HCEC 1CT (cell line): Measurements from ENCODE around the gene FAM3B.
"Not testable (repeated sequence)": the region's sequence is repeated elsewhere in the genome, so short reads cannot be mapped to it uniquely, and the experiment has no call there.

Source experiments
- DNase-seq: peaks from one replicate; pipeline ENCODE4 v3.0.0-alpha.2; 2017

Gene FAM3B

DNA sequence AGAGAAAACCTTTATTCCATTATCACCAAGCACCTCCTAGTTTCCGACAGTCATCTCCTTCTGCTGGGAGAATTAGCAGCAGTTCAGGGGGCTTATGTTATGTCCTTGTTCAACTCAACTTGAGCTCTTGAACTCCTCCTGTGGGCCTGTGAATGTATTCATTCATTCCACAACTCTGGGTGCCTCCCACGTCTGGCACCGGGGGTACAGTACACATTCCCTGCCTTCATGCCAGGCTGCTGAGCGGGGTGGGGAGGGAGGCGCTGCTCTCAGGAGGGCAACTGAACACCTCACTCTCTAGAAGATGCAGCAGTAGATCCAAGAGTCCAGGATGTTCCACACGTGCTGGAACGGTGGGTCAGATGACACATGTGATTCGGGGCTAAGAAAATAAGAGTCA, 40.9 kb downstream of the FAM3B start:
- DNase-seq = no peak

DNA sequence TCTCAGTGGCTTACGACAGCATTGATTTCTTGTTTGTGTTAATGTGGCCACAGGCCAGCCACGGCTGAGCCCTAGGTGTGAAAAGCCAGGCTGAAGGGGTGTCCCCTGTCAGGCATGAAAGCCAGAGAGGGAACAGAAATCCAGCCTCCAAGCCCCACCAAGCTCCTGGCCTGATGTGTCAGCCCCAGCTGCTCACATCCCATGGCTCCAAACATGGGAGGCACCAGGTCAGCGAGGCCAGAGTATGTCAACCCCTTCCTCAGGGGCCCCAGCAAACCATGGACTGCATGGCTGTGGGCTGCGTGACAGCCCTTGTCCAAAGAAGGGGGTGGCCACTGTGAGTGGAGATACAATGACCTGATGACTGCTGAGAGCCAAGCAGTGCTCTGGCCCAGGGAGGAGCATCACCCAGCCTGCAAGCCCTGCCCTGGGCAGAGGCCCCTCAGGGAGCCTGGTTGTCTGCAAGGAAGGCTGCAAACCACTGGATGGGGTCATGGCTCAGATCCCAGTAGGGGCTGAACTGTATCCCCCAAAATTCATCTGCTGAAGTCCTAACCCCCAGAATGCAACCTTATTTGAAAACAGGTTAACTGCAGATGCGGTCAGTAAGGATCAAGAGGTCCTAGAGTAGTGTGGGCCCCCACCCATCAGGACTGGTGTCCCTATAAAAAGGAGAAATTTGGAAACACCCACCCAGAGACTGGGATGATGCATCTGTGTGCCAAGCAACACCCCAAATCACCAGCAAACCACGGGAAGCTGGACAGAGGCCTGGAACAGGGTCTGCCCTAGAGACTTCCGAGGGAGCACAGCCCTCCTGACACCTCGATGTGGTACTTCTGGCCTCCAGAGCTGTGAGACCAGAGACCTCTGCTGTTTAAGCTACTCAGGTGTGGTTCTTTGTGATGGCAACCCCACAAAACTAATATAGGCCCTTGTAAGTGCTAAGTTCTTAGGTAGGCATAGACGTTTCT, 41.9 kb downstream of the FAM3B start:
- no peak for DNase-seq

DNA sequence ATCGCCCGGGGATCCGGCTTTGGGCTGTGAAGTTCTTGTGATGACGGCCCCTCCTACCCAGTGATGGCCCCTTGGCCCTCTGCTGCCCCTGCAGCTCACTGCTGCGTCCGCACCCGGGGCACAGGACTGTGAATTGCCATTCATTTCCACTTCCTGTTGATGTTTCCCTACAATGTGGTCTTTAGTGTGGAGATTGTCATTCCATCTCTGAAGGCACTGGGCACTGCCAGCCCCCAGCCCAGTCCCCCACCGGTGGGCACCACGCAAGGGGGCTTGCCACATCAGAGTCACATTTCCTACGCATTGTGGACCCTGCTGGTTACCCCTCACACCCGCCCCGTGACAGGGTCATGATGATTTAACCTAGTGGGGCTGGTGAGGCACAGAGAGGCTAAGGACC, 42.7 kb downstream of the FAM3B start:
- DNase-seq = no peak

DNA sequence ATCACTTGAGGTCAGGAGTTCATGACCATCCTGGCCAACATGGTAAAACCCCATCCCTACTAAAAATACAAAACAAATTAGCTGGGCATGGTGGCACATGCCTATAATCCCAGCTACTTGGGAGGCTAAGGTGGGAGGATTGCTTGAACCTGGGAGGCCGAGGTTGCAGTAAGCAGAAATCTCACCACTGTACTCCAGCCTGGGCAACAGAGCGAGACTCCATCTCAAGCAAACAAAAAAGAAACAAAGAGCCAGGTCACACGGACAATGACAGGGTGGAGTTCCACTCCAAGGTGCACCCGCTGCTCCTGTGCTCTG, 43.1 kb downstream of the FAM3B start:
- not testable (repeated sequence) for DNase-seq

- no peak for DNase-seq
Observed at GRCh38 chr21:41360072-41360821, 43.6 kb downstream of the FAM3B start.

DNA sequence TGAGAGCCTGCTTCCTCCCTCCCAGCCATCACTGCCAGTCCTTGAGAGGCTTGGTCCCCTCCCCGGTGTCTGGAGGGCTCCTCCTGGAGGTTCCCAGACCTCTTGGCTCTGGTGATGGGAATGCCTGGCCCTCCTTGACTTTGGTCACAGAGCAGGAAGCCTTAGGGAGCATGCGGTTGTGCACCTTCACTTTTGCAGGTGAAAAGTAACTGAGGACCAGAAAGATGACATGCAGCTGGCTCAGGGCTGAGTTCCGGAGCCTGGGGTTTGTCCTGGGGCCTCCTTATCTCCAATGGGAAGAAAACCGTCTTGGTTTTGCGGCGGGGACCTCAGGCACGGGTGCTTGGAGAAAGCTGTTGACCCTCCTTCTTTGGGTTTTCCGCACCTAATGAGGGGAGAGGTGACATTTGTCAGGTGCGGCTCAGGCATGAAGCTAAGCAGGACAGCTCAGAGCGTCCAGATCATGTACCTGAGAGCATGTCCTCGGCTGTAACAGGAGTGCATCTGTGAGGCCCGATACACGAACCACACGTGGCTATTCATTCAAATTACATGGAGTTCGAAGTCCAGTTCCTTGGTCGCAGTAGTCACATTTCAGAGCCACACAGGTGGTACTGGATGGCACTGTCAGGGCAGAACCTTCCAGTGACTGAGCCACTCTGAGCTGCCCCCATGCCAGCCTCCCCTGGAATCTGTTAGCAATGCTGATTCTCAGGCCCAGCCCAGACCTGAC, 44.6 kb downstream of the FAM3B start:
- DNase-seq = no peak

GRCh38 chr21:41361786-41362604, 45.4 kb downstream of the FAM3B start, which contains the start of gene MX2:
MX2 (plus strand) TSS chr21:41362027; CDS start chr21:41376907, 14,880 bp downstream.
- DNase-seq = no peak

DNA sequence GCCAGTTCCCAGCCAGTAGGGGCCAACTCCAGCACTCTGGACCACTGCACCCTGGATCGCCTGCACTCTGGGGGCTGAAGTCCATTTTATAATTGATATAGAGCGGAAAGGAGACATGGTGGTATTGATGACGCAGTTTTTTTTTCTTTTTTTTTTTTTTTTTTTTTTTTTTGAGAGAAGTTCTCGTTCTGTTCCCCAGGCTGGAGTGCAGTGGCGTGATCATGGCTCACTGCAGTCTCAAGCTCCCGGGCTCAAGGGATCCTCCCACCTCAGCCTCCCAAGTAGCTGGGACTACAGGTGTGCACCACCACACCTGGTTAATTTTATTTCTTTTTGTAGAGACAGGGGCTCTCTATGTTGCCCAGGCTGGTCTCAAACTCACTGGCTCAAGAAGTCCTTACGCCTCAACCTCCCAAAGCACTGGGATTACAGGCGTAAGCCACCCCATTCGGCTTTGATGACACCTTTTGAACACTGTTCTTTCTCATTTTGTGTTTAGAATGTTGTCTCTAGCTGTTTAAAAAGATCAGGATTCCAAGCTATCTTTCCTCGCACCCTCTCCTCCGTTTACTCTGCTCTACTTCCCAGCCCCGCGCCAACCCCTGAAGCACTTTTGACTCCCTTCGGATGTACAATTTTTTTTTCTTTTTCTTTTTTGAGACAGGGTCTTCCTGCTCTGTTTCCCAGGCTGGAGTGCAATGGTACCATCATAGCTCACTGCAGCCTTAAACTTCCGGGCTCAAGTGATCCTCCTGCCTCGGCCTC, 46.2 kb downstream of the FAM3B start:
- DNase-seq = no peak

DNA sequence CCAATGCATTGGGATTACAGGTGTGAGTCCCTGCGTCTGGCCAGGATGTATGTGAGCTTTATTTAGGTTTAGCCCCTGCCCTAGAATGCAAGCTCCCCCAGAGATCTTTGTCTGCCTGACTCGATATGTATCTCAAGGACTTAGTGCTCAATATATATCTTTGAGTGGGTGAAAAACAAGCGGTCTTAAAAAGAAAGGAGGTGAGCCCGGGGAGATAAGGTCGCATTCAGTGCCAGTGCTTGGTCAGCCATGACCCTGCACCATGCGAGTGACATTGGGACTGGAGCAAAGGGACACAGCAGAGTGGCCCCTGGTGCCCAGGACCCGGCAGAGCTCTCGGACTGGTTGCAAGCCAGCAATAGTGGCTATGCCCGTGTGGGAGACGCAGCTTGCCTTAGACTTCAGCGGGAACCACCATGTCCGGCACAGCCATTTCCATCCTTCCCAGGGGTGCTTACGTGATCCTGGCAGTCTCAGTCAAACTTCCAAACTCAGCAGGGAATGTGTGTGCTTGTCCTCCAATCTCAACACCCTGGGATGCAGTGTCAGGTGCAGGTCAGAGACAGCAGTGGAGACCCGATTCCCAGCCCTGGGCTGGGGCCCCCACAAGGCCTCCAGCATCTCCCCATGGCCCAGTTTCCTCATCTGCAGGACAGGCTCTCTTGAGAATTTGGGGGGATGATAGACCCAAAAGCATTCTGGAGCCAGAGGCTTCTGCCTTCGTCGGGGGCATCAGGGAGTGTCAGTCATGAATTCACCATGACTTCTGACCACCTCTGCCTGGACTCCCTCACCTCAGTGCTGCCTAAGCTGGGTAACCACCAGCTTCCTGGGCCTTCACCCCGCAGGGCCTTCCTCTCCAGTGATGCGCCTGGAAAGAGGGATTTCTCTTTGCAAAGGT, 47.0 kb downstream of the FAM3B start:
- no peak for DNase-seq

- no peak for DNase-seq
Observed at GRCh38 chr21:41364308-41364707, 47.7 kb downstream of the FAM3B start.

DNA sequence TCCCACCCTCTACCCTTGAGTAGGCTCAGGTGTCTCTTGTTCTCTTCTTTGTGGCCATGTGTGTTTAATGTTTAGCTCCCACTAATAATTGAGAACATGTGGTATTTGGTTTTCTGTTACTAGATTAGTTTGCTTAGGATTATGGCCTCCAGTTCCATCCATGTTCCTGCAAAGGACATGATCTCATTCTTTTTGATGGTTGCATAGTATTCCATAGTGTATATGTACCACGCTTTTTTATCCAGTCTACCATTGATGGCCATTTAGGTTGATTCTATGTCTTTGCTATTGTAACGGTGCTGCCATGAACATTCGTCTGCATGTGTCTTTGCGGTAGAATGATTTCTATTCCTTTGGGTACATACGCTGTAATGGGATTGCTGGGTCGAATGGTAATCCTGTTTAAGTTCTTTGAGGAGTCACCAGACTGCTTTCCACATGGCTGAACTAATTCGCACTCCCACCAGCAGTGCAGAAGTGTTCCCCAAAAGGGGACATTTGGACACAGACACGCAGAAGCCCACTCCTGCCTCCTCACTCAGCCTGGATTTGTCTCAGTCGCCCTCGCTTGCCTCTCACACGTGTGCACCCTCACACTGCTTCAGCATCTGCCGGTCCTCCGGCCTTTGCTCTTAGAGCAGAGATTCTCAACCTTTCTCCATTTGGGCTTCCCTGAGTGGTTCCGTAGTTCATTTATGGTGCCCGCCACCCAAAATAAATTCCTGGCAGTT, 48.9 kb downstream of the FAM3B start:
- no peak for DNase-seq

DNA sequence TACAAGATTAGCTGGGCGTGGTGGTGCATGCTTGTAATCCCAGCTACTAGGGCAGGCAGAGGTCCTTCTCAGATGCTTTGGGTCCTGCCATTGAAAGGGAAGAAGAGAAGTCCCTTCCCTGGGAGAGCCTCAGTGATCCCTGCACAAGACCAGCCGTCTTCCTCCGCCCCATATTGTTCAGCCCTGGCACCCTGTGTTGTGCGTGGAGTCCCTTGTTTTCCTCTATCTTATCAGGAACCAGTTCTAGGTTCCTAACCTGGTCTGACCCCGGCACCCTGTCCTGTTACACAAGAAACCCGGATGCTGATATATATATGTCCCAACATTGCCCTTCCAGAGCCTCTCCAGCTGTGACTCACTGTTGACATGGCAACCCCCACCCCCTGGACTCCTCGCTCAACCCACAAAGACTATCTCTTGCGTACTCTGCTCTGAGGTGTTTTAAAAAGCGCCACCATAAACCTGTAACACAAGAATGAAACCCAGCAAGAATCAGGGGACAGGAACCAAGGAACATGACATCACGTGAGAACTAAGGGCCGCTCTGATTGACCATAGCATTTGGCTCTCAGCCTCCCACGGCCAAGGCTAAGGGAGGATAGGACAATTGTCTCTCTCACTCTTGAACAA, 50.0 kb downstream of the FAM3B start:
- DNase-seq = no peak

GRCh38 chr21:41367301-41367944, 50.8 kb downstream of the FAM3B start:
- no peak for DNase-seq

DNA sequence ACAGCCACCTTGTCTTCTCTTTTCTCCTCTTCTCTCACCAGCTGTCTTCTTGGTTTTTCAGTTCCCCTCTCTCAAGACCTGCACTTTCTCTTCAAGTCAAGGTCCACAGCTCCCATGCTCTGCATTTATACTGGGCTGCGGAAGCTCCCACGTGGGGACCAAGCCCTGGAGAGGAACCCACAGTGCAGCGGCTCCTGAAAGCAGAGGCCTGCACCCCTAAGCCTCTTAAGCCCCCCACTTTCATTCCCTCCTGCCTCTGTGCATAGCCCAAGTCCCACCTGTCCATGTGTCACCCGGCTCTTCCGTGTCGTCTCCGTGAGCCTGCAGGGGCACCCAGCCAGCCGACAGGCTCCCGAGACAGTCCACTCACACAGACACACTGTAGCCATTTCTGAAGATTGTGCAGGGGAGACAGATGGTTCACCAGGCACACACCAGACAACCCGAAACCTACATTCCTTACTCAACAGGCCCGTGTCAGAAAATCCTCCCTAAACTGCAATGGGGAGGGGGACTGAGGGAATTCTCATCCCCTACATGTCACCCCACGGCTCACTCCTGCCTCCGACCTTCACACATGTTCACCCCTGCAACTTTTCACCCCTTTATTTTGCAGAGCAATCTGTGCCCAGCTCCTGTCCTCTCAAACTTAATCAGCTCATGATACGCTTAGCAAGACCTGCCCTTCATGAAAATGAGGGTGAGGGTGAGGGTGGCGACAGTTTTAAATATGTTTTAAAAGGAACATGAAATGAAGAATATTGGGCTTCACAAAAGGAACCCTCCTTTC, 51.5 kb downstream of the FAM3B start:
- DNase-seq = no peak

DNA sequence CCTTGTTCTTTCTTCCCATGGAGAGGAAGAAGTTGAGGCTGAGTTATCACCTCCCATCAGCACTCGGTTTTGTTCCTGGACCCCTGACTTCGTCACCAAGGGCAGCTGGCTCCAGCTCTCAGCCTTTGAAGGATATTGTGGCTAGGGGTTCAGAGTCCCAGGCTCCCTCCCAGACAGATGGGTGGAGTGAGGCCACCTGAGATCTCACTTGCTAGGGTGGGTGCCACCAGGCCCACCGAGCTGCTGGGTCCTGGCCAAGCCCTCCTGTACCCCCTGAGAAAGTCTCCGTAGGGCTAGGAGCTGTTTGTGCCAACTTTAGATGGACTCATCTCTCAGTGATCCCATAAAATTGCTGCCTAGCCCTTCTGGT, 52.1 kb downstream of the FAM3B start:
- no peak for DNase-seq

DNA sequence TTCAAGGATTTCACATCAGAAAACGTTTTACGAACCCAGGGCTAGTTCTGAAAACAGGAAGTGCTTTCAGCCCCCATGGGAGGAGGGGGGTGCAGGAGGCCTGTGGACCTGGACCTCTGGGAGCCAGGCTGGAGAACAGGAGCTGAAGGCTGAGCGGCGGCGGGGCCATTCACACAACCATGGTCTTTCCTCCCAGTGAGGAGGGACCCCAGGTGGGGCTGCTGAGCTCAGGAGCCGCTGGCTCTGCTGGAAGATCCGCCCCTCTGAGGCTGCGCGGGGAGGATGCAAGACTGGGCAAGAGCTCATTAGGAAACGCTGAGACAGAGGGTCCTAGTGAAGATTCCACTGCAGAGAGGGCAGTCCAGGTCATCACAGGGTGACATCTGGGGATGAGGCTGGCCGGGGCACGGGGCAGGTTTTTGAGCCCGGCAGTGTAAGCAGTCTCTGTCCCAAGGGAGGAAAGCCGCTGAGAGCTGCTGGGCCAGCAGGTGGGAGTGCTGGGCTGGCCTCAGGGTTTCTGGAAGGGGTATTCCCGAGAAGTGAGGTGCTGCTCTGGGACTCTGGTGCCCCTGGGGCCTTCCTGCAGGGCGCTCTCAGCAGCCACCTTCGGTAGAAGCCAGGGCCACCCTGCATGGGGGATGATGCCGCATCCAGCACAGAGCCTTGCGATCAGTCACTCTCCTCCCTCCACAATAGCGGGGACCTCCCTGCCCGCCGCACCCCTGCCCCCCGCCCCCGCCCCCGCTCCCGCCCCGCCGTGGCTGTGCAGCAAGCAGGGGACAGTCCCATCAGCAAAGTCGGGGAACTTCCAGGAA, 52.7 kb downstream of the FAM3B start:
- DNase-seq = no peak
